NCI-H526 treated with DMSO at 0.1 percent for 48 hours (cell line): ENCODE data around the gene TMEM45B.
"Not testable (repeated sequence)": the region's sequence is repeated elsewhere in the genome, so short reads cannot be mapped to it uniquely, and the experiment has no call there.

Experiments
- DNase-seq: peaks from one replicate; lab custom pipeline; 2025; lab: John Stamatoyannopoulos, UW

The TMEM45B gene

DNA sequence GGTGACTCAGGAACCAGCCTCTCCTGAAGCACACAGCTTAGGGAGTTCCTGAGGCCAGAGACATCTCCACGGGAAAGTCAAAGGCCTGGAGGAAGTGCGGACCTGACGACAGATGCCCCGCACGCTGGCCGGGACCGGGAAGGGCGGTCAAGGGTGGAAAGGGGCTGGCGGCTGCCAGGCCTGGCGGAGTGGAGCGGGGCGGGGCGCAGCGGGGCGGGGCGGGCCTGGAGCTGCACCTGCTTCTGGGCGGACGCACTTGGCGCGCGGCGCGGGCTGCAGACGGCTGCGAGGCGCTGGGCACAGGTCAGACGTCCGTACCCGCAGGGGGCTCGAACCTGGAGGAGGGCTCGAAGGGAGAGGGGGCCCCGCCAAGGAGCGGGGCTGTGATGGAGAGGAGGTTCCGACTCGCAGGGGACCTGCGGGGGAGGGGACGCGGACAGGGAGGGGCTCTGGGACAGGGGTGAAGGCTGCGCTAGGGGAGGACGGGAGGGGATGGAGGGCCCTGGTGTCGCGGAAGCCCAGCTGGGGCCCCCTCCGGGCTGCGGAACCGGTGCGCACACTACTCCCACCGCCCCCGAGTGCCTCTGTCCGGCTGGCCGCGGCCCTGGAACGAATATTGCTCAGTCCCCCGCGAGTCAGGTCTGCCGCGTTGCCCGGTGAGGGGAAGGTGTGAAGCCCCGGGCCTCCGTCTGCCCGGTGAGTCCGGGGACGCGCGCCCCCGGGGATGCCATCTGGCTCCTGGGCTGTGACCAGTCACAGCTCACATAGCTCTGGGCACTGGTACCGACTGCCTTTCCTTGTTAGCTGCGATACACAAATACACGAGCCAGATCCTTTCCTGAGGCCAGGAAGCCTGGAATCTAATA lies at the start of gene TMEM45B:
Gene TMEM45B, plus strand, starts transcription at position 253 of the 866 bp plus-strand sequence. CDS start 36,635 bp downstream, outside the sequence.
- DNase-seq, result peak; percentile 59

DNA sequence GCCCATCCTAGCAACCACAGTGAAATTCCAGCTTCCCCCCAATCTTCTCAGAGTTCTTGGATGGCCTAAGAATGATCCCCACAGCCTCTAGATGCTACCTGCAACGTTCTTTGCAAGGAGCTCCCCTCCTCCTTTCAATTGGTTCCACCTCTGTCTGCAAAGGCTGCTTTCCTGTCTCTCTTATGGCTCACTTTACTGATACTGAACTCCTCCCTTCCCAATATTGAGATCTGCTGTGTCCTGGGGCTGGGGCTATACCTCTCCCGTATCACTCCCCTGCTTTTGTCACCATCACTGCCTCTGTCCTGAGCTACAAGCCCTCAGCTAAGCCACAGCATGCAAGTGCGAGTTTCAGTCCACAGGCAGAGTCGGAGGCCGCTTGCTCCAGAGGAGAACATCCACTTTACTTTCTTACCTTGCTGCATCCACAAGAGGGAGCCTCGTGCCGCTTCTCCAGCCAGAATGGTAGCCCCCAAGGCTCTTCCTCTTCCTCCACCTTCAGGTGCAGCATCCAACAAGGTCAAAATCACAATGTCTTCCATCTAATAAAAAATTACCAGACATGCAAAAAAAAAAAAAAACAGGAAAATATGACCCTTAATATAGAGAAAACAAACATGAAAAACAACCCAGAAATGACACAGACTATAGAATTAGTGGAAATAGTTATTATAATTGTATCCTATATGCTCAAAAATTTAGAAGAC lies 48.6 kb upstream of the TMEM45B start:
- peak; percentile 78 for DNase-seq

DNA sequence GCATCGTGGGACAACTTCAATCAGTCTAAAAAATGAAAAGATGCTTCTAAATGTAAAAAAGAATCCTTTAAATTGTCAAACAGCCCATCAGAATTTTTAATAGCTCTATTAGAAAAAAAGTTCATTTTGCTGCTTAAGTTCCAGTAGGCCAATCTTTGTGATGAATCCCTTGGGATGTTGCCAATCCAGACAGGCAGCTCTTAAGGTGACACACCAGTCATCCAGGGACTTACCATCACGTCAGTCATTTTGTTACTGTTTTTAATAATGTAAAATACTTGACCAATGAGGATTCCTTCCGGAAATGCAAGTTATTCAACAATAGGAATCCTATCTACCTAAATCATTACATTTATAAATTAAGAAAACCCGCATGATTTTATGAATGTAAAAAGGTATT lies 47.8 kb upstream of the TMEM45B start:
- no peak for DNase-seq

DNA sequence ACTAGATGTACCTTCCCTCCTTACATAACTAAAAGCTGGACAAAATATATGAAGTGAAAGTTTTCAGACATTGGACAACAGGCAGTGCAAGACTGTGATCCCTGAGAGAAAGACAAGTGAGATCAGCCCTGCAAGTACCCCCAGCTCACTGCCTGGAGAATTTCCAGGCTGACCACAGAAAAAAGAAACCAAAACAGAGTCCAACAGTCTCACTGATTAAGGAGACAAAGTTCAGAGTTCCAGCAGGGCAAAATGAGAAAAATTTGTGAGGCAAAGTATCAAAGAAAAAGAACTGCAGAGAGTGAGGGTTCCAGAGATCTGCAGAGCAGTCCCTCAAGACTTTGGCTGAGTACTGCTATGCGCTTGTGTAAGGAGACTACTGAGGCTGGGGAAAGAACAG lies 47.3 kb upstream of the TMEM45B start:
- no peak for DNase-seq

DNA sequence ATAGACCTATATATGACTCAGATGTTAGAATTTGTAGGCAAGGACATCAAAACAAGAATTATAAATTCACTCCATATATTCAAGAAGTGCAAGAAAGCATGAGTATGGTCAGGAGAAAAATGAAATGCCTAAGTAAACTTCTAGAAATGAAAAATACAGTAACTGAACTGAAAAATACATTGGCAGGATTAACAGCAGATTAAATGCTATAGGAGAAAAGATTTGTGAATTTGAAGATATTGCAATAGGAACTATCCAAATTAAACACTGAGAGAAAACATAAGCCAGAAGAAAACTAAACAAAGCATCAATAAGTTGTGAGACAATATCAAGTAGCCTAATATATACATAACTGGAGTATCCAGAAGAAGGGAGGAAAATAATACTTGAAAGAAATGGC lies 46.6 kb upstream of the TMEM45B start:
- no peak for DNase-seq

DNA sequence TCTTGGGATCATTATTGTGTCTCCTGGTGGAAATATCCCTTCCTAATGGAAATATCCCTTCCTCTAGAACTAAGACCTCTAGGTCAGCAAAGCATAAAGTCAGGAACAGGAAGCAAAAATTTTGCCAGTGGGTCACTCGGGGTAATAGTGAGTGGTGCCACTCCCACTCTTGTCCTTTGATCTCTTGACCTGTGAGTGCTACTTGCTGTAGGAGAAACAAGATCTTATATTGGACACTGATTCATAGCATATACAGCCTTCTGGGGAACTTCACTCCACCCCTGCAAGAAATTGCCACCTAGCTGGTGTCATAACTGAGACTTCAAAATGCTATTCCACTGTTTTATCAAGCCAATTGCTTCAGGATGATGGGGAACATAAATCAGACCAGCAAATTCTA lies 44.7 kb upstream of the TMEM45B start:
- no peak for DNase-seq

DNA sequence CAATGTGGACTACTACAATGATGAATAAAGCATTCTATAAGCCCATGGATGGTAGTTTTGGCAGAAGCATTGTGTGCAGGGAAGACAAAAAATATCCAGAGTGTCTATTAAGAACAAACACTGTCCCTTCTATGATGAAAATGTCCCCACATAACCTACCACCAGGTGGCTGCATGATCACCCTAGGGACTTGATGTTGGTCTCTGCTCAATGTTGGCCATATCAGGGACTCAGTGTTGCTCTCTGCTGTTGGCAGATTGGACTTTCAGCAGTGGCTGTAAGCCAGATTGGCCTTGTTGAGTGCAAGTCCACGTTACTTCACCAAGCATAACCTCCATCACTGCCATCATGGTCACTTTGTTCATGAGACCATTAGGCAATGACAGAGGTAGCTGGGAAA lies 44.2 kb upstream of the TMEM45B start:
- not testable (repeated sequence) for DNase-seq

DNA sequence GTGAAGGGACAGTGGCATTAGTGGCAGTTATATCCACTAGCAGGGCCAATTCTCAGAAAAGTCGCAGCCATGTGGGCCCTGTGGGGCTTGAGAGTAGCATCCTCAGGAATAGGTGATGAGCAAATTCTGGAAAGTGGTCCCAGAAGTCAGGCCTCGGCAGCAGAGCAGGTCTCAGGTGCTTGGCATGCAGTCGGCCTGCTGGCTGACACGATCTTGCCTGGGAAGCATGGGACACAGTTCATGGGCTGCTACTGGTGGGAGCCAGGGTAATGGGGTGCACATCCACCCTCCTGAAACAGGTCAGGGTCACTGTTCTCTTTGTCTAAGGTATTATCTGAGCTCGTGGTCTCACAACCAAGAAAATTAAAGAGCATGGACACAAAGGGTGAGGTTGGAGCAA lies 36.8 kb upstream of the TMEM45B start:
- DNase-seq, result no peak

DNA sequence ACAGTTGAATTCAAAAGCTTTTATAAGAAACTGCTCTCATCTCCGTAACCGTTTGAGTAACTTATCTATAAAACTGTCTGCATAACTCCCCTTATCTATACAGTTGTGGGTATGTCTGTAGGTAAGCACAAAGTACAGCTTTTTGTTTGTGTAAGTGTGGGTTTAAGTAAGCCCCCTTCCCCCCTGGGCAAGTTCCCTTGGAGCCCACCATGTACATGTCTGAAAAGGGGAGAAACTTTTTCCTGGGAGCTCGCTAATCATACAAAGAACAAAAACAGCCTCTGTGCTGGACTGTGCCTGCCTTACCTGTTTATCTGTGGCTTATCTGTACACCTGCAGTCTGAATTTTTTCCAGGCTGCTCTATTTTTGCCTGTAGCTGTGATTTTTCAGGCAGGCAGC lies 36.3 kb upstream of the TMEM45B start:
- DNase-seq, result no peak

DNA sequence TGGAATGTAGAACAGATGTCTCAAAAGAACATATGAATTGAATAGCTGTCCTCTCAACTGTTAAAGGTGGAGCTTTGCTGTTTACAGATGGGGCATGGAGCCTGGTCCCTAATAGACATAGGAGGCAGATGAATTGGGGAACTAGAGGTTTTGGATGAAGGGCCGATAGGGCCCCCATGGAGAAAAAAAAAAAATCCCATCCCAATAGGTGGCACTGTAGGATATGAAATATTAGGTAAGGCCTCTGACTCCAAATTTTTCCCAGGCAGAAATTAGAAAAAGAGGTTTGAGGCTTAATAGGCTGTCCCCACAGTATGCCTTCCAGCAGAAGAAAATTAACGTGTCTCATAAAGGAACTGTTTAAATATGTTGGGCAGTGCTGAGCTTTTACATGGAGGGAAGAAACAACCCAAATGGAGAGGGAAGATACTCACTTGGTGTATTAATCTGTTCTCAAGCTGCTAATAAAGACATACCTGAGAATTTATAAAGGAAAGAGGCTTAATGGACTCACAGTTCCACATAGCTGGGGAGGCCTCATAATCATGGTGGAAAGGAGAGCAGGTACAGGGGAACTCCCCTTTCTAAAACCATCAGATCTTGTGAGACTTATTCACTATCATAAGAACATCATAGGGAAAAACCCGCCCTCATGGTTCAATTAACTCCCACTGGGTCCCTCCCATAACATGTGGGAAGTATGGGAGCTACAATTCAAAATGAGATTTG lies 30.1 kb upstream of the TMEM45B start:
- DNase-seq, result peak; percentile 41

DNA sequence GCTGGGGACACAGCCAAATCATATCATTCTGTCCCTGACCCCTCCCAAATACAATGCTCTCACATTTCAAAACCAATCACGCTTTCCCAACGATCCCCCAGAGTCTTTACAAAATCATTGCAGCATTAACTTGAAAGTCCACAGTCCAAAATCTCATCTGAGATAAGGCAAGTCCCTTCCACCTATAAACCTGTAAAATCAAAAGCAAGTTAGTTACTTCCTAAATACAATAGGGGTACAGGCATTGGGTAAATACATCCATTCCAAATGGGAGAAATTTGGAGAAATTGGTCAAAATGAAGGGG lies 29.6 kb upstream of the TMEM45B start:
- not testable (repeated sequence) for DNase-seq

DNA sequence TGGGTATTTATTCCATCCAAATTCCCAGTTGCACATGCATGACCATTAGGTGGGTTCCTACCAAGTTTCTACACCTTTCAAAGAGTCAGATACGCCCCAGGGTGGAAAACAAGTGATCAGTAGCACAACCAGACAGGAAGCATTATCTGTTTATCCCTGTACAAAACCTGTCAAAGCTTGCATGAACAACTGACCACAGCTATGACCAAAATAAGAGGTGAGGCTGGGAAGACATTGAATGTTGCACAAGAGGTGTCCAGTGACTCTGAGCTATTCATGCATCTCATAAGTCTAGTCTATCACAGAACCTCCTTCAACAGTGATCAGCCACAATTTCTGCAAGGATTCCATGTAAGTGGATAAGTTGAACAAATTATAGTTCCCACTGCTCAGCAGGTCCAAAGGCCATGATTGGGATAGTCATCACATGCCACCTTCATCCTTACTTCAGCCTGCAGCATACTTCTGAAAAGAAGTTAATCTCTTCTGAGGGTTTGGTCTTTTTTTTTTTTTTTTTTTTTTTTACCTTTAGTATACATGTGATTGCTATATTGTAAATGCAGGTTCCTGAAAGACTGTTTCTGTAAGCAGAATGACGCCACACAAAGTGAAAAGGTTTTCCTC lies 28.0 kb upstream of the TMEM45B start:
- no peak for DNase-seq

DNA sequence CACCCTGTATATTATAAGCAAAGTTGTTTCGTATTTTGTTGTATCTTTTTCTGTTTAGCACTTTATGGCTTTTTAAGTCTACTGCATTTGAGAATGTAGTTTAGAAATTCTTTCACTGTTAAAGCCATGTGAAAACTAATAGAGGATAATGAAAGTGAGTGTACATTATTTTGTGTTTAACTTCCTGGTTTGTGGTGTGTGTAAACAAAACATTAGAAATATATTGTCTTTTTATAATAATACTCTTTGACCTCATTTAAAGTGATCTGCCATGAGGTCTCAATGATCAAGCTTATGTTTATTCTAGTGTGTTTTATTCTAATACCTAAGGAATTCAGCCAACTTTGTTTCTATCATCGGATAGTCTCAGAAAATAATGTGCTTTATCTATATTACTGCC lies 27.4 kb upstream of the TMEM45B start:
- DNase-seq, result no peak

DNA sequence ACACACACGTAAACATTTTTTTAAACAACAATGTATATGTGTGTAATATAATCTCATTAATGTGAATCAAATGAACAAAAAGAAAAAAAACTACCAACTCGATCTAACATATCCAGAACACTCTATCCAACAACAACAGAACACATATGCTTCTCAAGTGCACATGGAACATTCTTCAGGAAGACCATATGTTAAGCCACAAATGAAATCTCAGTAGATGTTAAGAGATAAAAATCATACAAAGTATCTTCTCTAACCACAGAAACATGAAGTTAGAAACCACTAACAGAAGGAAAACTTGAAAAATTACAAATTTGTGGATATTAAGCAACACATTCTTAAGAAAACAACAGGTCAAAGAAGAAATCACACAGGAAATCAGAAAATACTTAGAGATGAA lies 25.5 kb upstream of the TMEM45B start:
- DNase-seq, result no peak

DNA sequence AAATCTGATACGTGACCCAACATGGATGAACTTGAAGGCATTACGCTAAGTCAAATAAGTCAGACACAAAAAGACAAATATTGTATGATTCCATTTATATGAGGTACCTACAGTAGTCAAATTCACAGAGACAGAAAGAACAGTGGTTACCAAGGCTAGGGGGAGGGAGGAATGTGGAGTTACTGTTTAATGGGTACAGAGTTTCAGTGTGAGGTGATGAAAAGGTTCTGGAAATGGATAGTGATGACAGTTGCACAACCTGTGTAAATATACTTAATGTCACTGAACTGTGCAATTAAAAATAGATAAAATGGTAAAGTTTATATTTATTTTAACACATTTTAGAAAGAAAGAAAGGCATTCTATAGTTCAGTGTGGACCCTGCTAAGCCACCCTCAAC lies 24.1 kb upstream of the TMEM45B start:
- DNase-seq, result no peak

DNA sequence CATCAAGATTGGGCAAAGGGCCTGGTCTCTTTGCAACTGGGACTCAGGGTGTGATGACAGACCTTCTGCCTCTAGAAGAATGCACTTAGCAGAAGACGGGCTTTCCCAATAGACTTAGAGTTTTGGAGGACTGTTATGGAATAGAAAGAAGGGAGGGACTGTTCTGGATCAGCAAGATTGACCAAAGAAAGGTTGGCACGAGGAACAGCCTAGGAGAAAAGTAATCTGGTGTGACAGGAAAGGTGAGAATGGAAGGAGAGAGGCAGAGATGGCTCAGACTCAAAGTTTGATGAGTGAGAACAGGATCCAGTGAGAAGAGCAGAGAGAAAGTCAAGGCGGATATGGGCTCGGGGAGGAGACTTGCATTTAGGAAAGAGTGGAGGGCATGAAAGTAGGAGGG lies 23.0 kb upstream of the TMEM45B start:
- no peak for DNase-seq

DNA sequence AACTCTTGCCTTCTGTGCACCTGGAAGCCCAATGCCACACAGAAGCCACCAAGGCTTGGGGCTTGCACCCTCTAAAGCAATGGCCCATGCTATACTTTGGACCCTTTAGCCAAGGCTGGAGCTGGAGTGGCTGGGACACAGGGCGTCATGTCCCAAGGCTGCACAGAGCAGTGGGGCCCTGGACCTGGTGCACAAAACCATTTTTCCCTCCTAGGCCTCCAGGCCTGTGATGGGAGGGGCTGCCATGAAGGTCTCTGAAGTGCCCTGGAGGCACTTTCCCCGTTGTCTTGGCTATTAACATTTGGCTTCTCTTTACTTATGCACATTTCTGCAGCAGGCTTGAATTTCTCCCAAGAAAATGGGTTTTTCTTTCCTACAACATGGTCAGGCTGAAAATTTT lies 20.6 kb upstream of the TMEM45B start:
- no peak for DNase-seq

DNA sequence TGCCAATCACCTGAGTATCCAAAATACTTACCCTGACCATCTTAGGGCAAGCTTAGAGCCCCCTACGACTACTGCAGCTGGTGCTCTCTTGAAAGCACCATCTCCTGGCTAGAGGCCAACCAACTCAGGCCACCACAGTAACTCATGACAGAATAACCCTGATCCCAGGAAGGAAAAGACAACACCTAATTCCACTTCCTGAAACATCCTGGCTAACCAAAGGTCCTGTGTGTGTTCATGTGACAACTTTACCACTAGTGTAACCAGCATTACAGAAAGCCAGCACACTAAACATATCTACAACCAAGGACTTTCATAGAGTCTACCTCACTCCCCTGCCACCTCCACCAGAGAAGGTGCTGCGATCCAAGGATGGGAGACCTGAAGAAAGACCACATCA lies 17.4 kb upstream of the TMEM45B start:
- no peak for DNase-seq

DNA sequence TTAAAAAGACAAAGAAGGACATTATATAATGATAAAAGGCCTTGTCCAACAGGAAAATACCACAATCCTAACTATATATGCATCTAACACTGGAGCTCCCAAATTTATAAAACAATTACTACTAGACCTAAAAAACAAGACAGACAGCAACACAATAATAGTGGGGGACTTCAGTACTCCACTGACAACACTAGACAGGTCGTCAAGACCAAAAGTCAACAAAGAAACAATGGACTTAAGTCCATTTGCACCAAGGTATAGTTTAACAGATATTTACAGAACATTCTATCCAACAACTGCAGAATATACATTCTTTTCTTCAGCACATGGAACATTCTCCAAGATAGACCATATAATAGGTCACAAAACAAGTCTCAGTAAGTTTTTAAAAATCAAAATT lies 15.5 kb upstream of the TMEM45B start:
- not testable (repeated sequence) for DNase-seq

DNA sequence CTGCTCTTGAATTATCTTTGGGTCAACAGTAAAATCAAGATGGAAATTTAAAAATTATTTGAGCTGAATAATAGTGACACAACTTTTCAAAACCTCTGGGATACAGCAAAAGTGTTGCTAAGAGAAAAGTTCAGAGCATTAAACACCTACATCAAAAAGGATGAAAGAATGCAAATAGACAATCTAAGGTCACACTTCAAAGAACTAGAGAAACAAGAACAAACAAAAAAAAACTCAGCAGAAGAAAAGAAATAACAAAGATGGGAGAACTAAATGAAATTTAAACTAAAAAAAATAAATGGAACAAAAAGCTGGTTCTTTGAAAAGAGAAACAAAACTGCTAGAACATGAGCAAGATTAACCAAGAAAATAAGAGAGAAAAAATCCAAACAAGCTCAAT lies 15.0 kb upstream of the TMEM45B start:
- DNase-seq, result no peak

DNA sequence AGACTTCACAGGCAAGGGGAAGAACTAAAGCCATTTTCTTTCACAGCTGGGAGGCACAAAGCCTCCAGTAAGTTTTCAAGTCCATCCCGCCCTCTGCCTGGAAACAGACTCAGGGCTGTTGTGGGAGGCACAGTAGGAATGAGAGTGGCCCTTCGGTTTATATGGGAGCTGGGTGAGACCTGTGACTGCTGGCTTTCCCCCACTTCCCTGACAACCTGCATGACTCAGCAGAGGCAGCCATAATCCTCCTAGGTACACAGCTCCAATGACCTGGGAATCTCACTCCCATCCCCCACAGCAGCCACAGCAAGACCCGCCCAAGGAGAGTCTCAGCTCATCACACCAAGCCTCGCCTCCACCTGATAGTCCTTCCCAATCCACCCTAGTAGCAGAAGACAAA lies 12.1 kb upstream of the TMEM45B start:
- no peak for DNase-seq

DNA sequence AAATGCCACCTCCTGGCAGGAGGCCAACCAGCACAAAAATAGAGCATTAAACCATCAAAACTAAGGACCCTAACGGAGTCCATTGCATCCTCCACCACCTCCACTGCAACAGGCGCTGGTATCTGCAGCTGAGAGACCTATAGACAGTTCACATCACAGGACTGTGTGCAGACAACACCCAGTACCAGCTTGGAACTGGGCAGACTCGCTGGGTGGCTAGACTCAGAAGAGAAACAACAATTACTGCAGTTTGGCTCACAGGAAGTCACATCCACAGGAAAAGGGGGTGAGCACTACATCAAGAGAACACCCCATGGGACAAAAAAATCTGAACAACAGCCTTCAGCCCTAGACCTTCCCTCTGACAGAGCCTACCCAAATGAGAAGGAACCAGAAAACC lies 11.6 kb upstream of the TMEM45B start:
- no peak for DNase-seq

DNA sequence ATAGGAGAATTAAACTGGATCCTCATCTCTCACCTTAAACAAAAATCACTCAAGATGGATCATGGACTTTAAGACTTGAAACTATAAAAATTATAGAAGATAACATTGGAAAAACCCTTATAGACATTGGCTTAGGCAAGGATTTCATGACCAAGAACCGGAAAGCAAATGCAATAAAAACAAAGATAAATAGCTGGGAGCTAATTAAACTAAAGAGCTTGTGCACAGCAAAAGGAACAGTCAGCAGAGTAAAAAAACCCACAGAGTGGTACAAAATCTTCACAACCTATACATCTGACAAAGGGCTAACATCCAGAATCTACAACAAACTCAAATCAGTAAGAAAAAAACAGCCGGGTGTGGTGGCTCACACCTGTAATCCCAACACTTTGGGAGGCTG lies 7.4 kb upstream of the TMEM45B start:
- not testable (repeated sequence) for DNase-seq
